Fibroblast of the conjunctiva (primary cell): ENCODE data around the gene CCDC85C.

Experiments used
- DNase-seq: peaks from one replicate; pipeline ENCODE4 v3.0.0-alpha.2; 2010; ENCODE audit warnings: low read depth

CCDC85C gene

GRCh38 chr14:99522025-99522401 lies 82.0 kb downstream of the CCDC85C start:
- no peak for DNase-seq

GRCh38 chr14:99521176-99522024 lies 82.6 kb downstream of the CCDC85C start:
- DNase-seq, result no peak

GRCh38 chr14:99520571-99521081 lies 83.4 kb downstream of the CCDC85C start:
- DNase-seq, result no peak

GRCh38 chr14:99519931-99520421 lies 84.0 kb downstream of the CCDC85C start:
- DNase-seq, result no peak

GRCh38 chr14:99519347-99519881 lies 84.6 kb downstream of the CCDC85C start:
- DNase-seq, result no peak

- DNase-seq, result no peak
These were observed 85.3 kb downstream of the CCDC85C start for GRCh38 chr14:99518441-99519346.

- DNase-seq, result no peak
These were observed 86.2 kb downstream of the CCDC85C start for GRCh38 chr14:99517643-99518381.

GRCh38 chr14:99516871-99517642 lies 87.0 kb downstream of the CCDC85C start:
- no peak for DNase-seq

GRCh38 chr14:99516156-99516870 lies 87.7 kb downstream of the CCDC85C start:
- DNase-seq, result no peak

- no peak for DNase-seq
These were observed 88.5 kb downstream of the CCDC85C start for GRCh38 chr14:99515301-99516155.

GRCh38 chr14:99514552-99515300 lies 89.3 kb downstream of the CCDC85C start:
- DNase-seq, result no peak

- DNase-seq, result no peak
These were observed 90.0 kb downstream of the CCDC85C start for GRCh38 chr14:99513946-99514551.

GRCh38 chr14:99513183-99513694 lies 90.8 kb downstream of the CCDC85C start:
- DNase-seq, result no peak

- no peak for DNase-seq
These were observed 91.3 kb downstream of the CCDC85C start for GRCh38 chr14:99512571-99513182.

GRCh38 chr14:99512110-99512449 lies 91.9 kb downstream of the CCDC85C start:
- DNase-seq, result no peak

- DNase-seq, result no peak
These were observed 92.4 kb downstream of the CCDC85C start for GRCh38 chr14:99511421-99512109.
